ENCODE measurements around the gene PLAU. TPM values are rescaled to one million over a fixed set of nuclear protein-coding genes. Genes with fewer than 3 reads are reported as not detected.
A peak's percentile ranks its signal among the peaks of the same experiment; 100 is the strongest.

The PLAU gene
- total and polyA plus RNA-seq, 10 of the 15 experiments (the other 5 are each of a cell fraction or from before 2014, with no cell fraction given): 2.5 to 20.9 (median 11.5) TPM

- TF ChIP-seq SIX5 (IDR thresholded peaks at IDR 0.05; ENCODE audit: low read depth, low read length, severe bottlenecking) (no peak), RBBP5 (conservative IDR thresholded peaks at IDR 0.05) (no peak), SPI1 (IDR thresholded peaks at IDR 0.05; ENCODE audit: borderline replicate concordance, insufficient read depth, low read depth, low read length) (no peak), MEF2B (IDR thresholded peaks at IDR 0.05; ENCODE audit: partially characterized antibody, poor library complexity, severe bottlenecking) (no peak), TCF12 (IDR thresholded peaks at IDR 0.05; ENCODE audit: low read depth, low read length) (no peak), SUZ12 (IDR thresholded peaks at IDR 0.05; ENCODE audit: unreplicated experiment) (no peak), NR2F1 (conservative IDR thresholded peaks at IDR 0.05) (peak; percentile 94), BACH1 (IDR thresholded peaks at IDR 0.05; ENCODE audit: borderline replicate concordance) (no peak), TBL1XR1 (IDR thresholded peaks at IDR 0.05; ENCODE audit: low read depth, low read length) (no peak), EGR1 (IDR thresholded peaks at IDR 0.05; ENCODE audit: borderline replicate concordance in 1 of 2, low read depth in 2 of 2, low read length in 2 of 2) (no peak), IRF4 (IDR thresholded peaks at IDR 0.05; ENCODE audit: low read depth, low read length) (no peak), IKZF1 (conservative IDR thresholded peaks at IDR 0.05) (peak; percentile 51), ZNF592 (IDR thresholded peaks at IDR 0.05) (no peak), ZNF622 (IDR thresholded peaks at IDR 0.05) (no peak), RAD51 (IDR thresholded peaks at IDR 0.05) (peak; percentile 91)
- TF ChIP-seq, protein P1, sequence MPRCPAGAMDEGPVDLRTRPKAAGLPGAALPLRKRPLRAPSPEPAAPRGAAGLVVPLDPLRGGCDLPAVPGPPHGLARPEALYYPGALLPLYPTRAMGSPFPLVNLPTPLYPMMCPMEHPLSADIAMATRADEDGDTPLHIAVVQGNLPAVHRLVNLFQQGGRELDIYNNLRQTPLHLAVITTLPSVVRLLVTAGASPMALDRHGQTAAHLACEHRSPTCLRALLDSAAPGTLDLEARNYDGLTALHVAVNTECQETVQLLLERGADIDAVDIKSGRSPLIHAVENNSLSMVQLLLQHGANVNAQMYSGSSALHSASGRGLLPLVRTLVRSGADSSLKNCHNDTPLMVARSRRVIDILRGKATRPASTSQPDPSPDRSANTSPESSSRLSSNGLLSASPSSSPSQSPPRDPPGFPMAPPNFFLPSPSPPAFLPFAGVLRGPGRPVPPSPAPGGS (IDR thresholded peaks at IDR 0.05; ENCODE audit: borderline replicate concordance, insufficient read depth, low read depth, low read length, poor library complexity, severe bottlenecking): no peak
- TF ChIP-seq, protein P2, sequence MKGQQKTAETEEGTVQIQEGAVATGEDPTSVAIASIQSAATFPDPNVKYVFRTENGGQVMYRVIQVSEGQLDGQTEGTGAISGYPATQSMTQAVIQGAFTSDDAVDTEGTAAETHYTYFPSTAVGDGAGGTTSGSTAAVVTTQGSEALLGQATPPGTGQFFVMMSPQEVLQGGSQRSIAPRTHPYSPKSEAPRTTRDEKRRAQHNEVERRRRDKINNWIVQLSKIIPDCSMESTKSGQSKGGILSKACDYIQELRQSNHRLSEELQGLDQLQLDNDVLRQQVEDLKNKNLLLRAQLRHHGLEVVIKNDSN (IDR thresholded peaks at IDR 0.05; ENCODE audit: borderline replicate concordance, extremely low read length, insufficient read depth, low read depth, low read length): peak; percentile 42
- TF ChIP-seq, protein P3, sequence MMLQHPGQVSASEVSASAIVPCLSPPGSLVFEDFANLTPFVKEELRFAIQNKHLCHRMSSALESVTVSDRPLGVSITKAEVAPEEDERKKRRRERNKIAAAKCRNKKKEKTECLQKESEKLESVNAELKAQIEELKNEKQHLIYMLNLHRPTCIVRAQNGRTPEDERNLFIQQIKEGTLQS (IDR thresholded peaks at IDR 0.05; ENCODE audit: borderline replicate concordance, extremely low read depth, low read depth, low read length): no peak
- TF ChIP-seq, protein P4, sequence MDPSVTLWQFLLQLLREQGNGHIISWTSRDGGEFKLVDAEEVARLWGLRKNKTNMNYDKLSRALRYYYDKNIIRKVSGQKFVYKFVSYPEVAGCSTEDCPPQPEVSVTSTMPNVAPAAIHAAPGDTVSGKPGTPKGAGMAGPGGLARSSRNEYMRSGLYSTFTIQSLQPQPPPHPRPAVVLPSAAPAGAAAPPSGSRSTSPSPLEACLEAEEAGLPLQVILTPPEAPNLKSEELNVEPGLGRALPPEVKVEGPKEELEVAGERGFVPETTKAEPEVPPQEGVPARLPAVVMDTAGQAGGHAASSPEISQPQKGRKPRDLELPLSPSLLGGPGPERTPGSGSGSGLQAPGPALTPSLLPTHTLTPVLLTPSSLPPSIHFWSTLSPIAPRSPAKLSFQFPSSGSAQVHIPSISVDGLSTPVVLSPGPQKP (IDR thresholded peaks at IDR 0.05; ENCODE audit: low read depth, low read length): no peak
- TF ChIP-seq, protein P5, sequence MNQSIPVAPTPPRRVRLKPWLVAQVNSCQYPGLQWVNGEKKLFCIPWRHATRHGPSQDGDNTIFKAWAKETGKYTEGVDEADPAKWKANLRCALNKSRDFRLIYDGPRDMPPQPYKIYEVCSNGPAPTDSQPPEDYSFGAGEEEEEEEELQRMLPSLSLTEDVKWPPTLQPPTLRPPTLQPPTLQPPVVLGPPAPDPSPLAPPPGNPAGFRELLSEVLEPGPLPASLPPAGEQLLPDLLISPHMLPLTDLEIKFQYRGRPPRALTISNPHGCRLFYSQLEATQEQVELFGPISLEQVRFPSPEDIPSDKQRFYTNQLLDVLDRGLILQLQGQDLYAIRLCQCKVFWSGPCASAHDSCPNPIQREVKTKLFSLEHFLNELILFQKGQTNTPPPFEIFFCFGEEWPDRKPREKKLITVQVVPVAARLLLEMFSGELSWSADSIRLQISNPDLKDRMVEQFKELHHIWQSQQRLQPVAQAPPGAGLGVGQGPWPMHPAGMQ (IDR thresholded peaks at IDR 0.05; ENCODE audit: borderline replicate concordance): no peak
Measured at GRCh38 chr10:73916761-73917470, 6.0 kb downstream of the PLAU start (continued).

Data from GM12878 (cell line).